Globus pallidus (tissue), 1 donor: Measurements from ENCODE around the gene PLSCR2.
"Not testable (repeated sequence)": the region's sequence is repeated elsewhere in the genome, so short reads cannot be mapped to it uniquely, and the experiment has no call there.

Experiments used
- DNase-seq: peaks from one replicate; pipeline ENCODE4 v3.0.0-alpha.2; 2015; ENCODE audit warnings: low spot score

The PLSCR2 gene

GRCh38 chr3:146469150-146470017, at the start of gene PLSCR2:
Gene PLSCR2, minus strand, starts transcription at chr3:146469561. Its CDS starts 9,657 bp downstream, at chr3:146459904.
- peak; percentile 22 for DNase-seq

- no peak for DNase-seq
Observed at GRCh38 chr3:146517684-146518435, 48.5 kb upstream of the PLSCR2 start.

- no peak for DNase-seq
Observed at GRCh38 chr3:146513386-146514051, 44.2 kb upstream of the PLSCR2 start.

- no peak for DNase-seq
Observed at GRCh38 chr3:146511402-146512134, 42.2 kb upstream of the PLSCR2 start.

- no peak for DNase-seq
Observed at GRCh38 chr3:146507331-146508120, 38.2 kb upstream of the PLSCR2 start.

GRCh38 chr3:146505516-146505915, 36.2 kb upstream of the PLSCR2 start:
- no peak for DNase-seq

- no peak for DNase-seq
Observed at GRCh38 chr3:146504498-146505197, 35.3 kb upstream of the PLSCR2 start.

GRCh38 chr3:146503461-146504202, 34.3 kb upstream of the PLSCR2 start:
- DNase-seq: no peak

GRCh38 chr3:146502887-146503460, 33.6 kb upstream of the PLSCR2 start:
- no peak for DNase-seq

- DNase-seq: no peak
Observed at GRCh38 chr3:146501752-146502151, 32.4 kb upstream of the PLSCR2 start.

- no peak for DNase-seq
Observed at GRCh38 chr3:146499701-146500100, 30.3 kb upstream of the PLSCR2 start.

- DNase-seq: no peak
Observed at GRCh38 chr3:146498002-146498736, 28.8 kb upstream of the PLSCR2 start.

GRCh38 chr3:146497145-146497843, 27.9 kb upstream of the PLSCR2 start:
- DNase-seq: not testable (repeated sequence)

- no peak for DNase-seq
Observed at GRCh38 chr3:146496726-146497125, 27.4 kb upstream of the PLSCR2 start.

- no peak for DNase-seq
Observed at GRCh38 chr3:146496251-146496650, 26.9 kb upstream of the PLSCR2 start.

- no peak for DNase-seq
Observed at GRCh38 chr3:146493761-146494160, 24.4 kb upstream of the PLSCR2 start.

- no peak for DNase-seq
Observed at GRCh38 chr3:146493221-146493620, 23.9 kb upstream of the PLSCR2 start.

- DNase-seq: no peak
Observed at GRCh38 chr3:146491303-146491702, 21.9 kb upstream of the PLSCR2 start.
